ENCODE data around the gene SPATA2L.

GRCh38 chr16:89738538-89739317, 37.2 kb upstream of the SPATA2L start:
- TF ChIP-seq CTCF (IDR thresholded peaks at IDR 0.05; ENCODE audit: borderline replicate concordance, extremely low read depth, low read length, poor library complexity, severe bottlenecking) = no peak
- no peak for TF ChIP-seq EZH2 (IDR thresholded peaks at IDR 0.05; ENCODE audit: borderline replicate concordance, low read depth, low read length, severe bottlenecking)

All from DND-41 (cell line).